PC-3 (cell line): ENCODE results near the gene STAM.

Experiments
- EZH2phosphoT487 ChIP-seq: fragments of 300-600 bp; sonication (generic); IDR thresholded peaks from 2 replicates; pipeline ENCODE4 v1.6.1; 2018; ENCODE audit warnings: mild to moderate bottlenecking, antibody characterized with exemption, low read length, borderline replicate concordance
- TF ChIP-seq, protein P1 (sequence below): fragments of 300-600 bp; sonication (generic); conservative IDR thresholded peaks from 2 replicates; pipeline ENCODE4 v1.5.1; 2017; ENCODE audit warnings: antibody characterized with exemption, low read depth, mild to moderate bottlenecking, low read length

DNA sequence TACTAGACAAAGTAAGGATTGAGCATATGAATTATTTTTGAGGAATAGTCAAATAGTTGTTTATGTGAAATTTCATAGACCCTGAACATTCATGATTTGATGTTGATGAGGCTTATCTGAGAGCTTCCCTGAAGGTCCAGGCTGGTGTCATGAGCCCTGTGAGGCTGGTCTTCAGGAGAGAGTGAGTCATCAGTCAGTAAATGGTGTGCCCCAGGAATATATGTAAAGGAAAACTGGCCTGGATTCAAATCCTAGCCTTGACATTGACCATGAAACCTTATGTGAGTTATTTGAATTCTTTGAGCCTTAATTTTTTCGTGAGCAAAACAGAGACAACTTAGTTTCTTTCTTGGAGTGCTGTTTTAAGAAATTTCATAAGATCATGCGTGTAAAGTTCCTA, 114.2 kb downstream of the STAM start:
- TF ChIP-seq, protein P1, sequence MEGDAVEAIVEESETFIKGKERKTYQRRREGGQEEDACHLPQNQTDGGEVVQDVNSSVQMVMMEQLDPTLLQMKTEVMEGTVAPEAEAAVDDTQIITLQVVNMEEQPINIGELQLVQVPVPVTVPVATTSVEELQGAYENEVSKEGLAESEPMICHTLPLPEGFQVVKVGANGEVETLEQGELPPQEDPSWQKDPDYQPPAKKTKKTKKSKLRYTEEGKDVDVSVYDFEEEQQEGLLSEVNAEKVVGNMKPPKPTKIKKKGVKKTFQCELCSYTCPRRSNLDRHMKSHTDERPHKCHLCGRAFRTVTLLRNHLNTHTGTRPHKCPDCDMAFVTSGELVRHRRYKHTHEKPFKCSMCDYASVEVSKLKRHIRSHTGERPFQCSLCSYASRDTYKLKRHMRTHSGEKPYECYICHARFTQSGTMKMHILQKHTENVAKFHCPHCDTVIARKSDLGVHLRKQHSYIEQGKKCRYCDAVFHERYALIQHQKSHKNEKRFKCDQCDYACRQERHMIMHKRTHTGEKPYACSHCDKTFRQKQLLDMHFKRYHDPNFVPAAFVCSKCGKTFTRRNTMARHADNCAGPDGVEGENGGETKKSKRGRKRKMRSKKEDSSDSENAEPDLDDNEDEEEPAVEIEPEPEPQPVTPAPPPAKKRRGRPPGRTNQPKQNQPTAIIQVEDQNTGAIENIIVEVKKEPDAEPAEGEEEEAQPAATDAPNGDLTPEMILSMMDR = no peak
- TF ChIP-seq EZH2phosphoT487 = no peak
